ENCODE results near the gene FAM171A1. TPM values are rescaled to one million over a fixed set of nuclear protein-coding genes. Genes with fewer than 3 reads are reported as not detected.

The FAM171A1 gene
- total and polyA plus RNA-seq, 8 donors, result 12.4 to 34.1 (median 21.4) TPM

- Histone ChIP-seq H3K27me3 (no peaks in the 10 kb centered on the region), H3K4me1 (no peaks in the 10 kb centered on the region), H3K27ac (no peak overlapping the region), H3K36me3 (no peaks in the 10 kb centered on the region), H3K9me3 (no peaks in the 10 kb centered on the region), H3K4me3 (no peak overlapping the region)
- no peak for TF ChIP-seq CTCF (IDR thresholded peaks at IDR 0.05)
- intact Hi-C loops (cut with DNase I), result no loop called here
- DNase-seq, result no peak
- no peak for FAIRE-seq
- 79 to 92% methylated on average over 2 of the region's 2 CpGs for WGBS, 2 donors
- no peak for ATAC-seq
Observed at GRCh38 chr10:15300145-15300544, 70.9 kb downstream of the FAM171A1 start.

GRCh38 chr10:15296701-15297100 lies 74.4 kb downstream of the FAM171A1 start:
- Histone ChIP-seq H3K4me3 (no peak overlapping the region), H3K27ac (no peak overlapping the region), H3K9me3 (no peaks in the 10 kb centered on the region), H3K36me3 (no peaks in the 10 kb centered on the region), H3K27me3 (no peaks in the 10 kb centered on the region), H3K4me1 (no peaks in the 10 kb centered on the region)
- FAIRE-seq (no peak), ATAC-seq (no peak), DNase-seq (no peak)
- 79 to 93% methylated on average over 6 of the region's 6 CpGs for WGBS, 2 donors
- no peak for TF ChIP-seq CTCF (IDR thresholded peaks at IDR 0.05)
- intact Hi-C loops (cut with DNase I), result no loop called here

GRCh38 chr10:15295537-15296325 lies 75.4 kb downstream of the FAM171A1 start:
- Histone ChIP-seq H3K27me3 (no peaks in the 10 kb centered on the region), H3K4me3 (no peak overlapping the region), H3K4me1 (no peaks in the 10 kb centered on the region), H3K27ac (no peak overlapping the region), H3K36me3 (no peaks in the 10 kb centered on the region), H3K9me3 (no peaks in the 10 kb centered on the region)
- 92 to 93% methylated on average over 5 of the region's 5 CpGs for WGBS, 2 donors
- FAIRE-seq (no peak), DNase-seq (no peak), ATAC-seq (no peak)
- no peak for TF ChIP-seq CTCF (IDR thresholded peaks at IDR 0.05)
- intact Hi-C loops (cut with DNase I), result no loop called here

GRCh38 chr10:15293862-15294842 lies 76.9 kb downstream of the FAM171A1 start:
- ATAC-seq (peak in 1 of 4 donors; percentile 40), DNase-seq (no peak), FAIRE-seq (no peak)
- WGBS, 2 donors, result 69 to 75% methylated on average over 13 of the region's 13 CpGs
- H3K27ac ChIP-seq, result no peak overlapping the region
- H3K4me3 ChIP-seq, result no peak overlapping the region
- no peaks in the 10 kb centered on the region for H3K9me3 ChIP-seq
- no peaks in the 10 kb centered on the region for H3K36me3 ChIP-seq
- H3K4me1 ChIP-seq, result no peaks in the 10 kb centered on the region
- intact Hi-C loops (cut with DNase I), result no loop called here
- TF ChIP-seq CTCF (IDR thresholded peaks at IDR 0.05), result no peak
- H3K27me3 ChIP-seq, result no peaks in the 10 kb centered on the region

Measured in pancreas (tissue), 10 donors.